Measurements from ENCODE around the gene SLCO3A1.

The SLCO3A1 gene

GRCh38 chr15:92025706-92026270 is 172.3 kb downstream of the SLCO3A1 start:
- Mint-ChIP-seq H3K4me1 (peaks cover 14% of the 10 kb centered on the region), H3K9me3 (no peaks in the 10 kb centered on the region), H3K36me3 (ENCODE audit: low read depth) (no peaks in the 10 kb centered on the region), H3K27me3 (no peaks in the 10 kb centered on the region), H3K27ac (no peak overlapping the region), H3K4me3 (no peak overlapping the region)
- DNase-seq (no peak), ATAC-seq (no peak)

- Mint-ChIP-seq H3K27me3 (no peaks in the 10 kb centered on the region), H3K4me3 (no peak overlapping the region), H3K36me3 (ENCODE audit: low read depth) (no peaks in the 10 kb centered on the region), H3K27ac (no peak overlapping the region), H3K9me3 (no peaks in the 10 kb centered on the region), H3K4me1 (peaks cover 4% of the 10 kb centered on the region)
- ATAC-seq: no peak
- no peak for DNase-seq
These were observed 174.8 kb downstream of the SLCO3A1 start for GRCh38 chr15:92028389-92028724.

GRCh38 chr15:92029767-92030166 is 176.3 kb downstream of the SLCO3A1 start:
- ATAC-seq (no peak), DNase-seq (no peak)
- no peak overlapping the region for H3K27ac Mint-ChIP-seq
- no peak overlapping the region for H3K4me3 Mint-ChIP-seq
- peaks cover 4% of the 10 kb centered on the region for H3K4me1 Mint-ChIP-seq
- H3K36me3 Mint-ChIP-seq (ENCODE audit: low read depth): no peaks in the 10 kb centered on the region
- no peaks in the 10 kb centered on the region for H3K27me3 Mint-ChIP-seq
- H3K9me3 Mint-ChIP-seq: no peaks in the 10 kb centered on the region

GRCh38 chr15:92033314-92033713 is 179.8 kb downstream of the SLCO3A1 start:
- H3K4me1 Mint-ChIP-seq: peaks cover 4% of the 10 kb centered on the region
- no peak overlapping the region for H3K4me3 Mint-ChIP-seq
- DNase-seq: no peak
- peaks cover 3% of the 10 kb centered on the region for H3K36me3 Mint-ChIP-seq (ENCODE audit: low read depth)
- no peak overlapping the region for H3K27ac Mint-ChIP-seq
- peaks cover 9% of the 10 kb centered on the region for H3K9me3 Mint-ChIP-seq
- H3K27me3 Mint-ChIP-seq: no peaks in the 10 kb centered on the region
- ATAC-seq: no peak

- no peak for DNase-seq
- H3K27ac Mint-ChIP-seq: no peak overlapping the region
These were observed 180.2 kb downstream of the SLCO3A1 start for GRCh38 chr15:92033723-92034122.

GRCh38 chr15:92034227-92034626 is 180.7 kb downstream of the SLCO3A1 start:
- H3K4me3 Mint-ChIP-seq: no peak overlapping the region
- no peak for DNase-seq
- H3K36me3 Mint-ChIP-seq (ENCODE audit: low read depth): peaks cover 3% of the 10 kb centered on the region
- H3K4me1 Mint-ChIP-seq: peaks cover 4% of the 10 kb centered on the region
- H3K27me3 Mint-ChIP-seq: no peaks in the 10 kb centered on the region
- H3K9me3 Mint-ChIP-seq: peaks cover 13% of the 10 kb centered on the region
- no peak for ATAC-seq
- no peak overlapping the region for H3K27ac Mint-ChIP-seq

More at GRCh38 chr15:92033723-92034122, 180.2 kb downstream of the SLCO3A1 start:
- ATAC-seq: no peak
- Mint-ChIP-seq H3K4me3 (no peak overlapping the region), H3K4me1 (peaks cover 4% of the 10 kb centered on the region), H3K27me3 (no peaks in the 10 kb centered on the region), H3K36me3 (ENCODE audit: low read depth) (peaks cover 3% of the 10 kb centered on the region), H3K9me3 (peaks cover 9% of the 10 kb centered on the region)

- peaks cover 4% of the 10 kb centered on the region for H3K4me1 Mint-ChIP-seq
- ATAC-seq: no peak
These were observed 182.0 kb downstream of the SLCO3A1 start for GRCh38 chr15:92035551-92035950.

GRCh38 chr15:92035961-92036360 is 182.5 kb downstream of the SLCO3A1 start:
- Mint-ChIP-seq H3K27me3 (no peaks in the 10 kb centered on the region), H3K4me1 (peaks cover 5% of the 10 kb centered on the region), H3K9me3 (peaks cover 13% of the 10 kb centered on the region), H3K27ac (no peak overlapping the region), H3K4me3 (no peak overlapping the region), H3K36me3 (ENCODE audit: low read depth) (peaks cover 3% of the 10 kb centered on the region)
- no peak for DNase-seq
- ATAC-seq: no peak

More at GRCh38 chr15:92035551-92035950, 182.0 kb downstream of the SLCO3A1 start:
- H3K9me3 Mint-ChIP-seq: peaks cover 13% of the 10 kb centered on the region
- no peak overlapping the region for H3K27ac Mint-ChIP-seq
- DNase-seq: no peak
- no peaks in the 10 kb centered on the region for H3K27me3 Mint-ChIP-seq
- no peak overlapping the region for H3K4me3 Mint-ChIP-seq
- peaks cover 3% of the 10 kb centered on the region for H3K36me3 Mint-ChIP-seq (ENCODE audit: low read depth)

- Mint-ChIP-seq H3K36me3 (ENCODE audit: low read depth) (peaks cover 3% of the 10 kb centered on the region), H3K4me3 (no peak overlapping the region), H3K27me3 (no peaks in the 10 kb centered on the region), H3K27ac (no peak overlapping the region), H3K4me1 (peaks cover 3% of the 10 kb centered on the region), H3K9me3 (peaks cover 13% of the 10 kb centered on the region)
- no peak for DNase-seq
- ATAC-seq: no peak
These were observed 184.0 kb downstream of the SLCO3A1 start for GRCh38 chr15:92037491-92037890.

- DNase-seq (no peak), ATAC-seq (no peak)
- Mint-ChIP-seq H3K4me1 (peaks cover 14% of the 10 kb centered on the region), H3K9me3 (peaks cover 13% of the 10 kb centered on the region), H3K36me3 (ENCODE audit: low read depth) (peaks cover 3% of the 10 kb centered on the region), H3K27ac (no peak overlapping the region), H3K4me3 (no peak overlapping the region), H3K27me3 (no peaks in the 10 kb centered on the region)
These were observed 186.8 kb downstream of the SLCO3A1 start for GRCh38 chr15:92040350-92040749.

GRCh38 chr15:92041371-92041770 is 187.9 kb downstream of the SLCO3A1 start:
- Mint-ChIP-seq H3K4me1 (peaks cover 14% of the 10 kb centered on the region), H3K4me3 (no peak overlapping the region)

GRCh38 chr15:92043283-92043682 is 189.8 kb downstream of the SLCO3A1 start:
- ATAC-seq (no peak), DNase-seq (no peak)
- H3K36me3 Mint-ChIP-seq (ENCODE audit: low read depth): no peaks in the 10 kb centered on the region
- peaks cover 4% of the 10 kb centered on the region for H3K9me3 Mint-ChIP-seq
- no peaks in the 10 kb centered on the region for H3K27me3 Mint-ChIP-seq
- H3K4me3 Mint-ChIP-seq: no peak overlapping the region
- no peak overlapping the region for H3K27ac Mint-ChIP-seq
- H3K4me1 Mint-ChIP-seq: peaks cover 14% of the 10 kb centered on the region

More at GRCh38 chr15:92041371-92041770, 187.9 kb downstream of the SLCO3A1 start:
- Mint-ChIP-seq H3K36me3 (ENCODE audit: low read depth) (peaks cover 3% of the 10 kb centered on the region), H3K27me3 (no peaks in the 10 kb centered on the region), H3K9me3 (peaks cover 13% of the 10 kb centered on the region), H3K27ac (no peak overlapping the region)
- DNase-seq: no peak
- no peak for ATAC-seq

- DNase-seq (no peak), ATAC-seq (no peak)
- Mint-ChIP-seq H3K27me3 (no peaks in the 10 kb centered on the region), H3K27ac (no peak overlapping the region), H3K4me3 (no peak overlapping the region), H3K9me3 (no peaks in the 10 kb centered on the region), H3K4me1 (peaks cover 14% of the 10 kb centered on the region), H3K36me3 (ENCODE audit: low read depth) (no peaks in the 10 kb centered on the region)
These were observed 190.8 kb downstream of the SLCO3A1 start for GRCh38 chr15:92044203-92044909.

GRCh38 chr15:92047900-92048299 is 194.4 kb downstream of the SLCO3A1 start:
- Mint-ChIP-seq H3K4me1 (peaks cover 12% of the 10 kb centered on the region), H3K36me3 (ENCODE audit: low read depth) (no peaks in the 10 kb centered on the region)
- ATAC-seq: no peak

GRCh38 chr15:92048739-92049138 is 195.2 kb downstream of the SLCO3A1 start:
- no peaks in the 10 kb centered on the region for H3K27me3 Mint-ChIP-seq
- H3K9me3 Mint-ChIP-seq: no peaks in the 10 kb centered on the region
- no peaks in the 10 kb centered on the region for H3K36me3 Mint-ChIP-seq (ENCODE audit: low read depth)
- DNase-seq (no peak), ATAC-seq (no peak)
- no peak overlapping the region for H3K4me3 Mint-ChIP-seq
- H3K4me1 Mint-ChIP-seq: peaks cover 9% of the 10 kb centered on the region
- H3K27ac Mint-ChIP-seq: no peak overlapping the region

More at GRCh38 chr15:92047900-92048299, 194.4 kb downstream of the SLCO3A1 start:
- H3K27ac Mint-ChIP-seq: no peak overlapping the region
- no peak for DNase-seq
- no peaks in the 10 kb centered on the region for H3K27me3 Mint-ChIP-seq
- H3K9me3 Mint-ChIP-seq: no peaks in the 10 kb centered on the region
- no peak overlapping the region for H3K4me3 Mint-ChIP-seq
